ENCODE data around the gene CHST14. TPM values are rescaled to one million over a fixed set of nuclear protein-coding genes. Genes with fewer than 3 reads are reported as not detected.
"Not testable (repeated sequence)": the region's sequence is repeated elsewhere in the genome, so short reads cannot be mapped to it uniquely, and the experiment has no call there.

Gene CHST14
- total RNA-seq, 6 experiments from 2014 or later: 2.9 to 5.7 (median 4.8) TPM

GRCh38 chr15:40450047-40450446, 20.7 kb upstream of the CHST14 start:
- intact Hi-C loops (cut with DNase I): no loop called here
- H3K27ac ChIP-seq: no peak overlapping the region
- no peaks in the 10 kb centered on the region for H3K27me3 ChIP-seq
- ATAC-seq (no peak), DNase-seq (no peak)
- no peaks in the 10 kb centered on the region for H3K9me3 ChIP-seq
- H3K4me3 ChIP-seq: no peak overlapping the region
- no CpG with 5 or more reads among the region's 2 CpGs for WGBS (ENCODE audit: insufficient coverage, low coverage, low lambda C conversion rate, missing lambda C conversion rate)
- TF ChIP-seq CTCF (IDR thresholded peaks at IDR 0.05) (no peak), POLR2A (IDR thresholded peaks at IDR 0.05) (no peak)
- H3K4me1 ChIP-seq: no peaks in the 10 kb centered on the region
- no peaks in the 10 kb centered on the region for H3K36me3 ChIP-seq

GRCh38 chr15:40451527-40452158, 19.1 kb upstream of the CHST14 start:
- no peak for DNase-seq
- intact Hi-C loops (cut with DNase I): no loop called here
- 100% methylated on average over 1 of the region's 3 CpGs for WGBS (ENCODE audit: insufficient coverage, low coverage, low lambda C conversion rate, missing lambda C conversion rate)
- Histone ChIP-seq H3K4me3 (no peak overlapping the region), H3K27me3 (no peaks in the 10 kb centered on the region), H3K9me3 (no peaks in the 10 kb centered on the region), H3K36me3 (no peaks in the 10 kb centered on the region), H3K4me1 (peaks cover 0 to 4% (median 0%) of the 10 kb centered on the region in 4 donors), H3K27ac (no peak overlapping the region)
- TF ChIP-seq CTCF (IDR thresholded peaks at IDR 0.05) (no peak), POLR2A (IDR thresholded peaks at IDR 0.05) (no peak)
- ATAC-seq: peak in 1 of 4 donors; percentile 16

- Histone ChIP-seq H3K9me3 (no peaks in the 10 kb centered on the region), H3K27ac (no peak overlapping the region), H3K4me1 (peaks cover 0 to 4% (median 0%) of the 10 kb centered on the region in 4 donors), H3K36me3 (no peaks in the 10 kb centered on the region), H3K4me3 (no peak overlapping the region), H3K27me3 (no peaks in the 10 kb centered on the region)
- 88% methylated on average over 3 of the region's 11 CpGs for WGBS (ENCODE audit: insufficient coverage, low coverage, low lambda C conversion rate, missing lambda C conversion rate)
- DNase-seq: no peak
- ATAC-seq: peak in 3 of 4 donors; percentile 12 to 39 (median 30)
- no peak for TF ChIP-seq POLR2A (IDR thresholded peaks at IDR 0.05)
- intact Hi-C loops (cut with DNase I): no loop called here
These were observed 18.3 kb upstream of the CHST14 start for GRCh38 chr15:40452296-40453090.

GRCh38 chr15:40453941-40454340, 16.8 kb upstream of the CHST14 start:
- H3K9me3 ChIP-seq; H3K27me3 ChIP-seq; H3K27ac ChIP-seq; H3K4me3 ChIP-seq; DNase-seq; H3K4me1 ChIP-seq; intact Hi-C loops (cut with DNase I); H3K36me3 ChIP-seq: not testable (repeated sequence)
- ATAC-seq: peak in 3 of 4 donors; percentile 4 to 33 (median 10)
- WGBS (ENCODE audit: insufficient coverage, low coverage, low lambda C conversion rate, missing lambda C conversion rate): 60% methylated on average over 2 of the region's 3 CpGs

GRCh38 chr15:40454904-40455391, 15.8 kb upstream of the CHST14 start:
- Histone ChIP-seq H3K27me3 (no peaks in the 10 kb centered on the region), H3K36me3 (peaks cover 0 to 10% (median 0%) of the 10 kb centered on the region in 4 donors), H3K4me3 (no peak overlapping the region), H3K9me3 (no peaks in the 10 kb centered on the region), H3K4me1 (peaks cover 0 to 4% (median 0%) of the 10 kb centered on the region in 4 donors), H3K27ac (no peak overlapping the region)
- intact Hi-C loops (cut with DNase I): no loop called here
- DNase-seq (no peak), ATAC-seq (no peak)
- whole genome bisulfite sequencing (ENCODE audit: insufficient coverage, low coverage, low lambda C conversion rate, missing lambda C conversion rate): 60% methylated on average over 8 of the region's 9 CpGs
- TF ChIP-seq CTCF (IDR thresholded peaks at IDR 0.05) (no peak), POLR2A (IDR thresholded peaks at IDR 0.05) (no peak)

Data from right lobe of liver (tissue), 6 donors.